Suppressor macrophage (primary cell): ENCODE measurements around the gene UBE2U.
A peak's percentile ranks its signal among the peaks of the same experiment; 100 is the strongest.
"Not testable (repeated sequence)": the region's sequence is repeated elsewhere in the genome, so short reads cannot be mapped to it uniquely, and the experiment has no call there.

Source experiments
- DNase-seq, 4 experiments: peaks; one replicate each; pipeline ENCODE4 v3.0.0-alpha.2; 2020 to 2022

UBE2U gene

DNA sequence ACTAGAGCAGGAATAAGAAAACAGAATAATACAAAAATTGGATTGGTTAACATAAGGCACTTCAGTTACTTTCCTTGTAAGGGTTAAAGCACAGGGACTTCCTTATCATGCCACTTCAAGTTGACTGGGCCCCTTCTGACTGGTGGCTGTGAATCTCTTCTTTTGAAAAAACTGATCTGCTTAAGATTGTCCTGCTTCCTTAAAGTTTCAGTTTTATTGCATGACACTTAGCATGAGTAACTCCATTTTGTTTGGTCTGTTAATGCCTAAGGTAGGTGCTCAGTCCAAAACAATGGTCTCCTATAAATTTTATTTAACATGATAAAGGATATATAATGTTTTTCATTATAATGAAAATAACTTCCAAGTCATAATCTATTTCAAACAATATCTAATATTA is 37.6 kb downstream of the UBE2U start:
- no peak for DNase-seq

DNA sequence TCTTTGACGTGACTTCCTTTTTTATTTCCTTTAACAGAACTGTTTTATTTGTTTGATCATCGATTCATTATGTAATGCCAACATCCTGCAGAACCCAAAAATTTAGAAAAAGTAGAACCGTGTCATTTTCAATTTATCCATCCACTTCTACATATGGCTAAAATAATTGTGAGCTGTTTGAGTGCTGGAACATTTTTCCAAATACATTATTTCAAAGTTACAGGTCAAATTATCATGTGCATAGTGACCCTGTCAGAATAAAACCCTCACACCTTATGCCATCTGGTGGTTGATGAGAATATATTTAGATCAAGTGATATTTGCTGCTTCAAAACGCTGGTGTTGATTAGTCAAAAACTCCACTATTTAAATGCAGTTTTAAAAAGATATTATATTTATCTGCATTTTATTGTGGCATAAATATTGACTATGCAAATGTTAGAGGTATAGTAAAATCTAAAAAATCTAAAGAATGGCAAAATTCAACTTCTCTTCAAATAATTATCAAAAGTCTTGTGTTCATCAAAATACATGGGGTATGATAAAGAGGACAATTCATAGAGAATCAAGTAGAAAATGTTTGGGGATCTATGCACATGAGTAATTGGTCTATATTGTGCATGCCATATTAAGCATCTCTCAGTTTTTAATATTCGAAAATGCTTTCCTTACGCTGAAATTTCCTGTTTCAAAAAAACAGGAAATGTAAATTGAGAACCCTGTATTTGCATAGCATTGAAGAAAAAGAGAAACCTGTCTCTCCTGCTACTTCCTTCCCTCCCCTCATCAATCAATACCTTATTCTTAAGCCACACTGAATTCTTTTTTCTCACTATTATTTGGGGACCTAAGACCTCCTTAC is 39.7 kb downstream of the UBE2U start:
- DNase-seq: peak in 3 of 4 experiments; percentile 12 to 47 (median 44)

DNA sequence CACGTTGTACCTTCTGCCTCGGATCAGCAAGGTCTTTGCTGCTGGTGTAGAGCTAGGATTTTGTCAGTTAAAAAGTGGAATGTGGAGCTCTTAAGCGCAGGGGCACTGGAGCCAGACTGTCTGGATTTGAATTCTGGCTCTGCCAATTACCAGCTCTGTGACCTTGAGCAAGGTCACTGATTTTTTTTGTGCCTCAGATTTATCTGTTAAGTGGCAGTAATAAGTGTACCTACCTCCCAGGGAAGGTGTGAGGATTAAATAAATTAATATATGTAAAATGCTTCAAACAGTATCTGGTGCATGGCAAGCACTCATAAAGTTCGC is 40.3 kb downstream of the UBE2U start:
- no peak for DNase-seq

DNA sequence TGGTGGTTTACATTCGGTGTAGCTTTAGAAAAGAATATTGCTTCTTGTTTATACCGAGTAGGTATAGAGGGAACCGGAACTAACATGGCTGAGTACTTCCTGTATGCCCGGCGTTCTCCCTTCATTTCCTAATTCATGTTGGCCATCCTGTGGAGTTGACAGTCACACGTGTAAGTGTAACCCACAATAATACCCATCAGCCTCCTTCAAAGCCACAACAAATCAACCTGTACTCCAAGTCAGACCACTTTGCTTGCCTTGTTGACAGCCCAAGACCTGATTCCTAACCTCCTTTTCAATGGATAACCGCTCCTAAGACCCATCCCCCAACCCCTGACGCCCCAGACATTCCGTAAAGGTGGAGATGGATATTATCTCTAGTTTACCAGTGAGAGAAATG is 42.1 kb downstream of the UBE2U start:
- peak in 2 of 4 experiments; percentile 16 to 25 for DNase-seq

DNA sequence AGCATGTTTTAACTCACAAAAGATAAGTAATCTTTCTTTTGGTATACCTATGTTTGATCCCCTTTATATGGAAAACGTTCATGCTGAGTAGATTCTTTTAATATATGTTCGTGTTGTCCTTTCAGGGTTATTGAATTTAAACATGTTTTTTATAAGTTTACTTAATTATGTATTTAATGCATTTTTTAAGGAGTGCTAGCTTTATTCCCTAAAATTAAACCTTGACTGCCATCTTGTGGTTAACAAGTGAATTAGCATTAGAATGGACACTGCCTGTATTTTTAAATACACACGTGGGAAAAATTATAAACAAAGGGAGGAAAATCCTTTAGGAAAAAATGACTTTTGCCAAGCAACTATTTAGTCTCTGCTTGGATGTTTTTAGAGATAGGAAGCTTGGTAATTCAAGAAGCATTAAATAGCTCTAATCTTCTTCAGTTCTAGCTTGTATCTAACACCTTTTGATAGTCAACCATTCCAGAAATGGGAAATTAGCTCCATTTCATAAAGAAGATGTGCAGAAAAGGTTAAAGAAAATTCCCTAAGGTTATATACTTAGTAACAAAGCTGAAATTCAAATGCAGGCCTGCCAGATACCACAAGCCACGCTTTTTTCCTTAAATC is 43.0 kb downstream of the UBE2U start:
- DNase-seq: peak in 2 of 4 experiments; percentile 58 to 77

DNA sequence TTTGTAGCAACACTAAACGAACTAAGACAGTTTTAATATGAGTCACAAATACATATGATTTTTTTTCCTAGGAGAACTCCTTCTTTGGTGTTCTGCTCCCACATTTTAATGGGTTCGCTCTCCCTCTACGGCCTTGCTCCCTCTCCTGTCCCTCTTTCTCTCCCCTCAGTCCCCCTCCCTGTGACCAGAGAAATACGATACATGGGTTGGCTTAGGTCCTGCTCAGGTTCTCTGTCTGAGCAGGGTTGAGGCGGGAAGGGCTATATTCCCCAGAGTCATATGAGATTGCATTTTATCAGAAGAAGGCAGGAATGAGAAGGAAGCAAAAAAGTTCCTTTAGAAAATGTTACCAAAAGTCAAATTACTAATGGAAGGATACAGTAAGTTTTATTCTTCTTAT is 44.6 kb downstream of the UBE2U start:
- no peak for DNase-seq

DNA sequence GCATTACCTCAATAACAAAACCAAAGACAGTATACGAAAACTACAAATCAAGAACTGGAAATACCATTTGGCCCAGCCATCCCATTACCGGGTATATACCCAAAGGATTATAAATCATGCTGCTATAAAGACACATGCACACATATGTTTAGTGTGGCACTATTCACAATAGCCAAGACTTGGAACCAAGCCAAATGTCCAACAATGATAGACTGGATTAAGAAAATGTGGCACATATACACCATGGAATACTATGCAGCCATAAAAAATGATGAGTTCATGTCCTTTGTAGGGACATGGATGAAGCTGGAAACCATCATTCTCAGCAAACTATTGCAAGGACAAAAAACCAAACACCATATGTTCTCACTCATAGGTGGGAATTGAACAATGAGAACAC is 47.0 kb downstream of the UBE2U start:
- DNase-seq: not testable (repeated sequence)

DNA sequence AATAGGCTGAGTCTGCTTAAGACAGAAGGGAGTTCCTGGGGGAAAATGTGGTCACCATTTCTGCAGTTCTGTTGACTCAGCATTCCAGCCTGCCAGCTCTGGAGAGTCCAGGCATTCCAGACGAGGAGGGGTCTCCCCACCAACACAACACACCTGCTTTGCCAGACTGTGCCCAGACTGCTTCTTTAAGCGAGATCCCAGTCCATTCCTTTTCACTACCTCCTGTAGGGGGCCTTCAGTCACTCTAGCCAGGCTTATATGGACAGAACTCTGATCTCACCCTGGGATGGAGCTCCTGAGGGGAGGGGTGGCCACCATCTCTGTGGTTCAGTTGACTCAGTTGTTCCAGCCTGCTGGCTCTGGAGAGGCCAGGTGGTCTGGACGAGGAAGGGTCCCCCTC is 48.5 kb downstream of the UBE2U start:
- no peak for DNase-seq

DNA sequence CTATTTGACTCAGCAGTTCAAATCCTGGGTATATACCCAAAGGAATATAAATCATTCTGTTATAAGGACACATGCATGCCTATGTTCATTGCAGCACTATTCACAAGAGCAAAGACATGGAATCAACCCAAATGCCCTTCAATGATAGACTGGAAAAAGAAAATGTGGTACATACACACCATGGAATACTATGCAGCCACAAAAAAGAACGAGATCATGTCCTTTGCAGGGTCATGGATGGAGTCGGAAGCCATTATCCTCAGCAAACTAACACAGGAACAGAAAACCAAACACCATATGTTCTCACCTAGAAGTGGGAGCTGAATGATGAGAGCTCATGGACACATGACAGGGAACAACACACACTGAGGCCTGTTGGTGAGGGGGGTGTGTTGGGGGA is 53.8 kb downstream of the UBE2U start:
- not testable (repeated sequence) for DNase-seq

DNA sequence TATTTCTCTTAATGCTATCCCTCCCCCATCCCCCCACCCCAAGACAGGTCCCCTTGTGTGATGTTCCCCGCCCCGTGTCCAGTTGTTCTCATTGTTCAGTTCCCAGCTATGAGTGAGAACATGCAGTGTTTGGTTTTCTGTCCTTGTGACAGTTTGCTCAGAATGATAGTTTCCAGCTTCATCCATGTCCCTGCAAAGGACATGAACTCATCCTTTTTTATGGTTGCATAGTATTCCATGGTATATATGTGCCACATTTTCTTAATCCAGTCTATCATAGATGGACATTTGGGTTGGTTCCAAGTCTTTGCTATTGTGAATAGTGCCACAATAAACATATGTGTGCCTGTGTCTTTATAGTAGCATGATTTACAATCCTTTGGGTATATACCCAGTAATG is 55.0 kb downstream of the UBE2U start:
- not testable (repeated sequence) for DNase-seq

DNA sequence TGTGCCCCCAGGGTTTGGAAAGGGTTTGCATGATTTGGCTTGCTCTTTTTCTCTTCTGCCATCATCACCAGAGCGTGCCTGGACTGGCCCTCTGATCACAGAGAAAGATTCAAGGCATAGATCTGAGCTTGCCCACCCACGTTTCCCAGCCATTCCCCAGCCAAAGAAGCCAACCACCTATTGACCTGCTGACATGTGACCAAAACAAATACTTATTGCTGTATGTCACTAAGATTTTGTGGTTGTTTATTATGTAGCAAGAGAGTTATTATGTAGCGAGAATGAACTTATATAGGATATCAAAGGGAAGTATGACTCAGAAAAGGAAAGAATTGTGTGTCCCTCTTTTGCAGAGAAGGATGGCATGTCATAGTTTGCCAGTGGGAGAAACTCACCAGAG is 59.9 kb downstream of the UBE2U start:
- no peak for DNase-seq

DNA sequence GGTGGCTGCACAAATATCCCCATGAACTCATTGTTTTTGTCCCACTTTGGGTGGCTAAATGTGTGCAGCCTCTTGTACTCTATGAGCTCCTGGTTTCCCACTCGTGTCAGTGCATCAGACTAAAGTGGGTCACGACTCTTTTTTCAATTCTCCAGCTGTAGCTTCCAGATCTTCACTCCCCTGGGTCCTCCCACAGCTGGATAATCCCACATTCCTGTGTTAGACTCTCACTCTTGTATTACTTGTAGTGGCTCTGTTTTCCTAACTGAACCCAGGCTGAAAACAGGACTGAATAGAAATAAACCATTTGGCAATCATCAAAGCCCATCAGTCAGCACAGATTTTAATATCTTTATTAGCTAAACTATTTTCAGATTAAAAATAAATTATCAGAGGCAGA is 60.4 kb downstream of the UBE2U start:
- DNase-seq: no peak

DNA sequence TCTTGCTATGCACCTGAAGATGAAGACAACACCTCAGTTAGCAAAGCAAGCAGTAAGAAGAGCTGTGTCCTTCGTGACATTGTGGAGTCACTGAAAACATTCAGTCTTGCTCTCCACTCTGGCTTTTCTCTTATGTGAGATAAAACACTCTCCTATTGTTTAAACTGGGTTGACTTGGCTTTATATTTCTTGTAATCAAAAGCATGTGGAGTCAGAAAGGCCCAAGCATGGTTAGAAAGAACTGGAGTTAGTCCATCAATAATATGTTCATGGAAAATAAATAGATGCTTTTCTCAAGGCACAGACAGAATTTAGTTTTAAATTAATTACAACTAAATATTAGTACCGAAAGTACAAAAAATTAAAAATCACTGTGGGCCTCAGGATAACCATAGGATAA is 61.7 kb downstream of the UBE2U start:
- no peak for DNase-seq

DNA sequence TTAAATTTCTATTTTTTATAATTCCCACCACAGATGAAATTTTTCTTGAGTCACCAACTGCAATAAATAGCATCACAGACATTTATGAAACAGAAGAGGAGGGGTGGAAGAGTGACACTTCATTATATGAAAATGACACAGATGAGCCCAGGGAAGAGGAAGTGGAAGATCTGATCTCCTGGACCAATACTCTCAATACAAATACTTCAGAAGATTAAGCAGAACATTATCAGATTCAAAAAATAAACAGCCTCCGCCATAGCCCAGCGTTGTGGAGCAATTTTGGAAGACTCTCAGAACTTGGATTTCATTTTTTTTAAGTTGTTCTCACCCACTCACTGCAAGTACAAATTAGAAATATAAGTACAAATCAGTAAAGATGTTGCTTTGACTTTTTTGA is 63.6 kb downstream of the UBE2U start:
- DNase-seq: no peak

DNA sequence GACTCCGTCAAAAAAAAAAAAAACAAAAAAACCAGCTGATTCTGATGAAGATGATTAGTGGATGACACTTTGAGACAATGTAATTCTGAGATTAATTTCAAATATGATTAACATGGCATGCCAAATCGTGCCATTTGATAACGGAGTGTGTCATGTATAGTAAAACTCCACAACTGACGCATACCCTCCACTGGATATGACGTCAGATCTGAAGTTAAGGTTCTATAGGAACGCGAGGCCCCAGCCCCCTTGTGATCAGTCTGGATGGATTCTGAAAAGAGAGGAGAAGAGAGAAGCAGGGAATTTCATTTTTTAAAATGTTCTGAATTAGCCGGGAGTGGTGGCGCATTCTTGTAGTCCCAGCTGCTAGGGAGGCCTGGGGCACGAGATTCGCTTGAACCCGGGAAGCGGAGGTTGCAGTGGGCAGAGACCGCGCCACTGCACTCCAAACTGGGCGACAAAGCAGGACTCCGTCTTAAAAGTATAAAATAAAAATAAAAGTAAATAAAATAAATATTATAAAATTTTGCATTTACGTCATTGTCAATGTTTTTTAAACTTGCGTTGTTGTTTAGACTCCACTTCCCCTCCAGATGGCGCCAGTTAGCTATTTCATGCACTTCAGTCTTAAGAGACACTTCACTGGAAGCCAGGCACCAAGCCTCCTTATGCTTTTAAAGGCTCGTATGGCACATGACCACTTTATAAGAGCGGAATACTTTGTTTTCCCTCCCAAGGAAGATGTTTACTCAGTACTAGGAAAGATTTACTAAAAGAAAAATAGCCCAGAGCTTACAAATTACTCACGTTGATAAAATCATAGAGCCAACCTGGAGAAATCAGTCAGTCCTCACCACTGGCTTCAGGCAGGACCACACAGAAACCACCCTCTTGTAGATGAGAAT is 65.5 kb downstream of the UBE2U start:
- DNase-seq: peak; percentile 79 to 89 (median 81)

DNA sequence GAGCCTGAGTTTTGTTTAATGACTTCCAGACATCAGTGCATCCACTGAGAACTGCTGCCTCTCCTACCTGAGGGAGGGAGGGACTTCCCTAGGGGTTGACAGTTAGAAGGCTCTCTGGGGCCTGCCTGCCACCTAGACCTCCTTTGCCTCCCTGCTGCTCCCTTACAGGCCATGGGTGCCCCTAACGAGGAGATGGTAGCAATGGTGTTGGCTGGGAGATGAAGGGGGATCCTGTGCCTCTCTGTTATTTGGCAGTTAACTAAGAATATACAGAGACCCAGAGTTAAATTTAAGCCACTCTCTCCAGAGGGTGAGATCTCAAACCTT is 66.1 kb downstream of the UBE2U start:
- no peak for DNase-seq

DNA sequence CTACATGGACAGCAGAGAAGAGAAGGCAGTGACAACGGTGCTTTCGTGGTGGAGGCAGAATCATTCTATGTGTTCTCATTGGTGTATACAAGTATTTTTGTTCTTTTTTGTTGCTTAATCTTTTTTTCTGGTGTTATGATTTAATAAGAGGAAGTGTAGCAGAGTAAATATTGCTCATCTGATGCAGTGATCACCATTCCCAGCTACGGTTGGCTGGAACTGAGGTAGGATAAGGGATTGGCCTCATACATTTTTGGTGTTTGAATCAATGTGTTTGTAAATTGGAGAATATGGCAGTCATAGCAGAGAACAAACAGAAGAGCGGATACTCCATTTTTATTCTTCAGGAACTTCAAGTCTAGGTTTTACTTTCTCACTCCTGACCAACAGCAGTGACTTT is 76.6 kb downstream of the UBE2U start:
- DNase-seq: no peak

DNA sequence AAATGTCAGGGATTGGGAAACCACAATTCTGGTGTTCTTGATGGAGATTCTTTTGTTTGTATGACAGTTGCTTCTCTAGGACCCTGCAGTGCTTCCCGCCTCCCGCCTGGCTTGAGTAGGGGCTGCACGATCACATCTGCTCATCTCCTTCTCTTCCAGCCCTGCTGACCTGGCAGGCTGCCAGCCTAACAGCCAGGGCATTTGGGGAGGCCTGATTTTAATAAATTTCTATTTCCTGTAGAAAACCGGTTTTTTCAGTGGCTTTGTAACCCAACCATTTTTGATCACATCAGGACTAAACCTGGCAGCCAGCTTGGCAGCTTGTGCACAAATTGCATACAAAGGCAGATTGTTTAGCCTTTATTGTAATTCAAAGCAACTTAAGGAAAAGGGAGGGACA is 78.9 kb downstream of the UBE2U start:
- DNase-seq: no peak

DNA sequence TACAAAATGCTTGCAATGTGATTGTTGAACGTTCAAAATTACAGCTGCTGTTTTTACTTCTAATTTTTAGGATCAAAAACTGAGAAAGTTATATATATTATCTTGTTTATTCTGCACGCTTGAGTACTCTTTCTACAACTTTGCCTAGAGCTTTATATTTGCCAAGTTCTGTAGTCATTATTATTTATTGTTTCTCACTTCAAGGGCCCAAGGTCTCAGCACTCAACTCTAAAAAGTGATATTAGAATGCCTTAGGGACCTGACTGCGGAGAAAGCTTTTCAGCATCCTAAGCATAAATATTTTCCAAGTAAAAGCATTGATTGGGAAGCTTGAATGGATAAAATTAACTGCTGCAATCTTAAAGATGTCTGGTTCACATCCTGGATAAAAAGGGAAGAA is 83.6 kb downstream of the UBE2U start:
- DNase-seq: no peak

DNA sequence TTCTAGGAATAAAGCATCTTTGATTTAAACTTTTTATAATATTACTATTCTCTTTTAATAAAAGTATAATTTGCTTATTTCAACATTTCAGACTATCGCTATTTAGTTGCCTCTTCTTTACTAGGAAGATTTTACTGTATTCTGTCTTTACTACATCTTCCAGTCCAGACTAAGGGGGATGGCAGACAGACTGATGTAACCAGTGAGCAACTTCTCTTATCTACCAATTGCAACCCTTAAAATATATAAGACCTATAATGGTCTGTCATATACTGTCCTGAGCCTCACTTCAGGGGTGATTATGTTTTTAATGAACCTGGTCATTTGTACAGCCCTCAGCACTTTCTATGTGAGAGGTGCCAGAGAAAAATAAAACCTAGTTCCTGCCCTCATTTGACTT is 87.0 kb downstream of the UBE2U start:
- DNase-seq: no peak

DNA sequence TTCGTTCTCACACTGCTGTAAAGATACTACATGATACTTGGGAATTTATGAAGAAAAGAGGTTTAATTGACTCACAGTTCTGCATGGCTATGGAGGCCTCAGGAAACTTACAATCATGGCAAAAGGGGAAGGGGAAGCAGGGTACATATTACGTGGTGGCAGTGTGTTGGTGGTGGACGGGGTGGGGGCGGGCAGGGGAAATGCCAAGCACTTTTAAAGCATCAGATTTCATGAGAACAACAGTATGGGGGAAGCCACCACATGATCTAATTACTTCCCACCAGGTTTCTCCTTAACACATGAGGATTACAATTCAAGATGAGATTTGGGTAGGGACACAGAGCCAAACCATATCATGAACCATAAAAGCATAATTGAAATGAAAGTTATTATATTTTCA is 88.5 kb downstream of the UBE2U start:
- DNase-seq: peak in 1 of 4 experiments; percentile 11

DNA sequence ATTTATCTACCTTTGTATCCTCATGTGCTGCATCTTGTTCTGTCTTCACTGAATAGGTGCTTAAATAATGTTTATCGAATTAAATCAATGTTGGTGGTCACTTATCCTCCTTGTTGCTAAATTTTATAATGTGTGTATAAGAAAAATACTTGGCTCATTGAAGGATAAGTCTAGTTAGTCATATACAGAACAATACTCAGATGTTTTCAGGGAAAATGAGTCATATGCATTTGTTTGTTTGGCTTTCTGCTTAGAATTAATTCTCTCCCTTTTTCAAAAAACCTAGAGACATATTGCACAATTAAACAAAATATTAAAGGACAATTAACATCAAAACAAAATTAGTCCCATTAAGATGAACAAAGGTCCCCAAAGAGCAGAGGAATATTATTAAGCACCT is 89.0 kb downstream of the UBE2U start:
- DNase-seq: no peak

DNA sequence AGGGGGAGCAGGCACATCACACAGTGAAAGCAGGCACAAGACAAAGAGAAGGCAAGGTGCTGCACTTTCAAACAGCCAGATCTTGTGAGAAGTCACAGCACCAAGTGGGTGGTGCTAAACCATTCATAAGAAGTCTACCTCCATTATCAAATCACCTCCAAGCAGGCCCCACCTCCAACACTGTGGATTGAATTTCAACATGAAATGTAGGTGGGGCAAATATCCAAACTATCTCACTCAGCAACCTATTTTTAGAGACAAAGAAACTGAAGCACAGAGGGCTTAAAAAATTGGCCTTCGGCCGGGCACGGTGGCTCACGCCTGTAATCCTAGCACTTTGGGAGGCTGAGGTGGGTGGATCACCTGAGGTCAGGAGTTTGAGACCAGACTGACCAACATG is 90.4 kb downstream of the UBE2U start:
- no peak for DNase-seq

DNA sequence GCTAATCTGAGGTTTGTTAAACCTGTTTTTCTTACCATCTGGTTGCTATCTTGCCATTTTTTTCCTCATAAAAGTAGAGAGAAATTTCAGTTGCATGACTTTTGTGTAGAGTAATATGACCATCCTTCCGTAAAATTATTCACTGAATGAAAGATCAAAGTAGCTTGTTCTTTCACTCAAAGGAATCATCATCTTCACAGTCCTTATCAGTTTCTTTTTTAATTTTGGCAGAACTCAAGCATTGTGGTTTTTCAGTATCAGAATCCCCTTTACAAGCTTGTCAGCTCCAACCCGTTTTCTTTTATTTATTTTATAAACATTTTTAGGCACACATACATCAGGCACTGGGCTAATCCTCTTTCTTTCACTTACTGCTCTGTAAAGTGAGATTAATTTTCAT is 91.7 kb downstream of the UBE2U start:
- DNase-seq: no peak
